Measurements from ENCODE around the gene KAT2B.

The KAT2B gene

GRCh38 chr3:20104167-20104661 is 64.0 kb downstream of the KAT2B start:
- TF ChIP-seq, protein P1, sequence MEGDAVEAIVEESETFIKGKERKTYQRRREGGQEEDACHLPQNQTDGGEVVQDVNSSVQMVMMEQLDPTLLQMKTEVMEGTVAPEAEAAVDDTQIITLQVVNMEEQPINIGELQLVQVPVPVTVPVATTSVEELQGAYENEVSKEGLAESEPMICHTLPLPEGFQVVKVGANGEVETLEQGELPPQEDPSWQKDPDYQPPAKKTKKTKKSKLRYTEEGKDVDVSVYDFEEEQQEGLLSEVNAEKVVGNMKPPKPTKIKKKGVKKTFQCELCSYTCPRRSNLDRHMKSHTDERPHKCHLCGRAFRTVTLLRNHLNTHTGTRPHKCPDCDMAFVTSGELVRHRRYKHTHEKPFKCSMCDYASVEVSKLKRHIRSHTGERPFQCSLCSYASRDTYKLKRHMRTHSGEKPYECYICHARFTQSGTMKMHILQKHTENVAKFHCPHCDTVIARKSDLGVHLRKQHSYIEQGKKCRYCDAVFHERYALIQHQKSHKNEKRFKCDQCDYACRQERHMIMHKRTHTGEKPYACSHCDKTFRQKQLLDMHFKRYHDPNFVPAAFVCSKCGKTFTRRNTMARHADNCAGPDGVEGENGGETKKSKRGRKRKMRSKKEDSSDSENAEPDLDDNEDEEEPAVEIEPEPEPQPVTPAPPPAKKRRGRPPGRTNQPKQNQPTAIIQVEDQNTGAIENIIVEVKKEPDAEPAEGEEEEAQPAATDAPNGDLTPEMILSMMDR (IDR thresholded peaks at IDR 0.05; ENCODE audit: insufficient read depth, low read depth, low read length, missing control alignments) = no peak
- peak; percentile 16 for DNase-seq (ENCODE audit: low read depth)
- no peak overlapping the region for H3K4me3 ChIP-seq (ENCODE audit: low read depth, low read length)

- no peak for DNase-seq (ENCODE audit: low read depth)
- TF ChIP-seq, protein P1 (IDR thresholded peaks at IDR 0.05; ENCODE audit: insufficient read depth, low read depth, low read length, missing control alignments) = no peak
- H3K4me3 ChIP-seq (ENCODE audit: low read depth, low read length) = no peak overlapping the region
Observed at GRCh38 chr3:20105513-20106280, 65.5 kb downstream of the KAT2B start.

GRCh38 chr3:20107722-20108121 is 67.5 kb downstream of the KAT2B start:
- DNase-seq (ENCODE audit: low read depth) = no peak
- TF ChIP-seq, protein P1 (IDR thresholded peaks at IDR 0.05; ENCODE audit: insufficient read depth, low read depth, low read length, missing control alignments) = no peak

GRCh38 chr3:20108869-20109268 is 68.6 kb downstream of the KAT2B start:
- TF ChIP-seq, protein P1 (IDR thresholded peaks at IDR 0.05; ENCODE audit: insufficient read depth, low read depth, low read length, missing control alignments) = no peak
- DNase-seq (ENCODE audit: low read depth) = no peak

More at GRCh38 chr3:20107722-20108121, 67.5 kb downstream of the KAT2B start:
- no peak overlapping the region for H3K4me3 ChIP-seq (ENCODE audit: low read depth, low read length)

DNA sequence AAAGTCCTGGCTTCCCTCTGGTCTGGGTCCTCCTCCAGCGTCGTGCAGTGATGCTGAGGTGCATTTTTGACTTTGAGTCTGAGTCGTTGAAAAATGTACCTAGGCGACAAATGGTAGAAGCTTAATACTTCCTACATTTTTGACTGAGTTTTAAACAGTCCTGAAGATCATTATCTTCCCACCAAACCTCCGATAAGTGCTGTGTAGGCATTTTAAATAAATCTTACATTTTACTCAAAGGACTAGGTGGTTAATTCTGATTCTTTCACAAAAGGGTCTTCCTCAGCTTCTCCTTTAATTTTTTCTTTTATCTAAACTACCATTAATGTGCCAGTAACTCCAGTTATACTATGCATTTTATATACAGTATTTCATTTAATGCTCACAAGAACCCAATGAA is 70.6 kb downstream of the KAT2B start:
- no peak for DNase-seq (ENCODE audit: low read depth)
- H3K4me3 ChIP-seq (ENCODE audit: low read depth, low read length) = no peak overlapping the region
- TF ChIP-seq, protein P1 (IDR thresholded peaks at IDR 0.05; ENCODE audit: insufficient read depth, low read depth, low read length, missing control alignments) = no peak

More at GRCh38 chr3:20108869-20109268, 68.6 kb downstream of the KAT2B start:
- H3K4me3 ChIP-seq (ENCODE audit: low read depth, low read length) = no peak overlapping the region

GRCh38 chr3:20111836-20112235 is 71.6 kb downstream of the KAT2B start:
- TF ChIP-seq, protein P1 (IDR thresholded peaks at IDR 0.05; ENCODE audit: insufficient read depth, low read depth, low read length, missing control alignments) = no peak
- DNase-seq (ENCODE audit: low read depth) = no peak
- no peak overlapping the region for H3K4me3 ChIP-seq (ENCODE audit: low read depth, low read length)
